GM12892 (cell line): ENCODE data around the gene CMIP.

ENCODE experiments used
- POLR2A ChIP-seq: IDR thresholded peaks from 2 replicates; pipeline ENCODE4 v1.6.1; 2011; ENCODE audit warnings: low read depth, low read length, control low read depth
- POLR2AphosphoS5 ChIP-seq: IDR thresholded peaks from 2 replicates; pipeline ENCODE4 v1.6.1; 2011; ENCODE audit warnings: low read depth, low read length, control low read depth

- no peak for TF ChIP-seq POLR2A
- TF ChIP-seq POLR2AphosphoS5, result no peak
These were observed 195.5 kb downstream of the CMIP start for GRCh38 chr16:81639931-81640680.
